H1 (cell line): Measurements from ENCODE around the gene GCM1.

Experiments
- BACH1 ChIP-seq: IDR thresholded peaks from 2 replicates; pipeline ENCODE4 v1.6.1; 2012; ENCODE audit warnings: low read length, improper control_type of control experiment
- CTCF ChIP-seq, 3 experiments: IDR thresholded peaks; 1 replicate in 2 of 3; 2 replicates in 1 of 3; pipeline versions ENCODE4 v1.5.1 to v1.6.1; 2011; ENCODE audit warnings: low read length in 3 of 3, mild to moderate bottlenecking in 3 of 3, inconsistent platforms in 2 of 3, low read depth in 1 of 3, moderate library complexity in 1 of 3; ENCODE audit not compliant: insufficient read depth in 1 of 3; ENCODE audit errors: control extremely low read depth in 1 of 3
- EGR1 ChIP-seq: IDR thresholded peaks from 2 replicates; pipeline ENCODE4 v1.6.1; 2011; ENCODE audit warnings: low read depth, low read length, borderline replicate concordance
- EZH2 ChIP-seq: fragments of 200-600 bp; sonication (generic); IDR thresholded peaks from 2 replicates; pipeline ENCODE4 v1.7.1; 2012; ENCODE audit warnings: low read depth, mild to moderate bottlenecking, moderate library complexity, low read length, inconsistent platforms; ENCODE audit not compliant: severe bottlenecking
- MAX ChIP-seq: IDR thresholded peaks from 2 replicates; pipeline ENCODE4 v1.6.1; 2012; ENCODE audit warnings: inconsistent platforms
- PHF8 ChIP-seq: fragments of 200-600 bp; sonication (generic); conservative IDR thresholded peaks from 2 replicates; pipeline ENCODE4 v1.7.1; 2012; ENCODE audit warnings: low read depth, mild to moderate bottlenecking, inconsistent platforms, low read length, moderate library complexity
- POLR2A ChIP-seq, 2 experiments: IDR thresholded peaks; 1 replicate in 1 of 2; 2 replicates in 1 of 2; pipeline ENCODE4 v1.6.1; 2011; ENCODE audit warnings: low read depth in 2 of 2, low read length in 2 of 2, mild to moderate bottlenecking in 2 of 2; ENCODE audit errors: control extremely low read depth in 1 of 2

- TF ChIP-seq PHF8 (no peak), BACH1 (no peak), CTCF (IDR thresholded peaks at IDR 0.05; ENCODE audit: control extremely low read depth in 1 of 3, insufficient read depth in 1 of 3, low read depth in 1 of 3, low read length in 3 of 3) (no peak), EGR1 (no peak), POLR2A (IDR thresholded peaks at IDR 0.05; ENCODE audit: control extremely low read depth in 1 of 2, low read depth in 2 of 2, low read length in 2 of 2) (no peak), MAX (no peak), EZH2 (no peak)
Measured at GRCh38 chr6:53143710-53144109, 4.9 kb downstream of the GCM1 start.
